ENCODE data around the gene PTPRO. TPM values are rescaled to one million over a fixed set of nuclear protein-coding genes. Genes with fewer than 3 reads are reported as not detected.

The PTPRO gene
- total RNA-seq, 4 donors from 2014 or later: 0.52 to 5.0 (median 1.0) TPM

- DNase-seq (ENCODE audit: extremely low spot score): no peak
- Histone ChIP-seq H3K27me3 (no peaks in the 10 kb centered on the region), H3K9me3 (no peaks in the 10 kb centered on the region), H3K4me1 (peaks cover 13 to 24% (median 19%) of the 10 kb centered on the region in 4 donors), H3K27ac (replicated peaks in 1 of 4) (no peak overlapping the region), H3K4me3 (no peak overlapping the region), H3K36me3 (no peaks in the 10 kb centered on the region)
- WGBS: 92% methylated on average over 7 of the region's 7 CpGs
- no peak for TF ChIP-seq EP300 (IDR thresholded peaks at IDR 0.05)
- no peak for TF ChIP-seq POLR2A (IDR thresholded peaks at IDR 0.05; ENCODE audit: low read depth)
- TF ChIP-seq POLR2AphosphoS5 (IDR thresholded peaks at IDR 0.05): no peak
- no peak for TF ChIP-seq CTCF (IDR thresholded peaks at IDR 0.05)
- intact Hi-C loops (cut with DNase I): no loop called here
These were observed 278.1 kb downstream of the PTPRO start for GRCh38 chr12:15600223-15600935.

- Histone ChIP-seq H3K9me3 (no peaks in the 10 kb centered on the region), H3K36me3 (no peaks in the 10 kb centered on the region), H3K27ac (replicated peaks in 1 of 4) (no peak overlapping the region), H3K4me1 (peaks cover 13 to 23% (median 18%) of the 10 kb centered on the region in 4 donors), H3K4me3 (no peak overlapping the region), H3K27me3 (no peaks in the 10 kb centered on the region)
- DNase-seq (ENCODE audit: extremely low spot score): no peak
- WGBS: 94% methylated on average over 1 of the region's 1 CpG
- TF ChIP-seq CTCF (IDR thresholded peaks at IDR 0.05) (no peak), EP300 (IDR thresholded peaks at IDR 0.05) (no peak), POLR2A (IDR thresholded peaks at IDR 0.05; ENCODE audit: low read depth) (no peak), POLR2AphosphoS5 (IDR thresholded peaks at IDR 0.05) (no peak)
- intact Hi-C loops (cut with DNase I): no loop called here
These were observed 279.0 kb downstream of the PTPRO start for GRCh38 chr12:15601210-15601800.

GRCh38 chr12:15602051-15602672, 279.9 kb downstream of the PTPRO start:
- no peaks in the 10 kb centered on the region for H3K9me3 ChIP-seq
- DNase-seq (ENCODE audit: extremely low spot score): no peak
- H3K27me3 ChIP-seq: no peaks in the 10 kb centered on the region
- H3K4me1 ChIP-seq: peaks cover 13 to 17% (median 14%) of the 10 kb centered on the region in 4 donors
- H3K36me3 ChIP-seq: no peaks in the 10 kb centered on the region
- intact Hi-C loops (cut with DNase I): no loop called here
- 97% methylated on average over 3 of the region's 3 CpGs for WGBS
- no peak overlapping the region for H3K4me3 ChIP-seq
- H3K27ac ChIP-seq (replicated peaks in 1 of 4): no peak overlapping the region
- no peak for TF ChIP-seq POLR2AphosphoS5 (IDR thresholded peaks at IDR 0.05)
- TF ChIP-seq EP300 (IDR thresholded peaks at IDR 0.05): no peak
- no peak for TF ChIP-seq CTCF (IDR thresholded peaks at IDR 0.05)
- no peak for TF ChIP-seq POLR2A (IDR thresholded peaks at IDR 0.05; ENCODE audit: low read depth)

GRCh38 chr12:15603474-15604085, 281.3 kb downstream of the PTPRO start:
- TF ChIP-seq POLR2AphosphoS5 (IDR thresholded peaks at IDR 0.05): no peak
- no peak for TF ChIP-seq POLR2A (IDR thresholded peaks at IDR 0.05; ENCODE audit: low read depth)
- no peak for TF ChIP-seq EP300 (IDR thresholded peaks at IDR 0.05)
- TF ChIP-seq CTCF (IDR thresholded peaks at IDR 0.05): no peak
- DNase-seq (ENCODE audit: extremely low spot score): no peak
- intact Hi-C loops (cut with DNase I): no loop called here
- 100% methylated on average over 4 of the region's 4 CpGs for WGBS
- Histone ChIP-seq H3K27me3 (no peaks in the 10 kb centered on the region), H3K27ac (replicated peaks in 1 of 4) (no peak overlapping the region), H3K4me3 (no peak overlapping the region), H3K4me1 (peaks cover 12 to 13% (median 12%) of the 10 kb centered on the region in 4 donors), H3K36me3 (no peaks in the 10 kb centered on the region), H3K9me3 (no peaks in the 10 kb centered on the region)

Data from esophagus muscularis mucosa (tissue), 4 donors.